Liver (tissue), 9 donors: ENCODE results near the gene C8G. TPM values are rescaled to one million over a fixed set of nuclear protein-coding genes. Genes with fewer than 3 reads are reported as not detected.

Experiments
- DNase-seq: peaks from one replicate; pipeline ENCODE4 v3.0.0-alpha.2; 2017; ENCODE audit warnings: low spot score
- H3K27ac ChIP-seq, 2 donors: one replicate each; pipeline ENCODE4 v1.7.0; 2013; ENCODE audit warnings: inconsistent platforms in 2 of 2, low read length in 2 of 2, control low read depth in 1 of 2, low read depth in 1 of 2, mild to moderate bottlenecking in 1 of 2
- H3K27me3 ChIP-seq, 4 donors: one replicate each; pipeline versions ENCODE4 v1.6.1 to v1.7.0; 2013; ENCODE audit warnings: low read length in 3 of 4, inconsistent platforms in 1 of 4, mild to moderate bottlenecking in 1 of 4, moderate library complexity in 1 of 4; ENCODE audit not compliant: control insufficient read depth in 4 of 4, insufficient read depth in 4 of 4
- H3K36me3 ChIP-seq, 4 donors: one replicate each; pipeline versions ENCODE4 v1.6.1 to v1.7.0; 2013; ENCODE audit warnings: low read length in 3 of 4, mild to moderate bottlenecking in 3 of 4, low read depth in 1 of 4, moderate library complexity in 1 of 4; ENCODE audit not compliant: control insufficient read depth in 4 of 4, insufficient read depth in 3 of 4
- H3K4me1 ChIP-seq, 4 donors: one replicate each; pipeline versions ENCODE4 v1.6.1 to v1.7.0; 2013; ENCODE audit warnings: low read length in 3 of 4, mild to moderate bottlenecking in 3 of 4, moderate library complexity in 1 of 4; ENCODE audit not compliant: control insufficient read depth in 4 of 4, insufficient read depth in 4 of 4
- H3K4me3 ChIP-seq, 3 donors: one replicate each; pipeline versions ENCODE4 v1.6.1 to v1.7.0; 2013; ENCODE audit warnings: low read length in 3 of 3, control low read depth in 1 of 3, low read depth in 1 of 3, mild to moderate bottlenecking in 1 of 3
- H3K9ac ChIP-seq, 2 donors: one replicate each; pipeline ENCODE4 v1.7.0; 2013; ENCODE audit warnings: low read length in 2 of 2, mild to moderate bottlenecking in 2 of 2, moderate library complexity in 2 of 2, control low read depth in 1 of 2, low read depth in 1 of 2
- H3K9me3 ChIP-seq, 4 donors: one replicate each; pipeline versions ENCODE4 v1.6.1 to v1.7.0; 2013; ENCODE audit warnings: low read length in 3 of 4; ENCODE audit not compliant: control insufficient read depth in 4 of 4
- EGR1 ChIP-seq, 2 donors: IDR thresholded peaks; 2 replicates each; pipeline ENCODE4 v1.6.1; 2016 to 2018; ENCODE audit warnings: antibody characterized with exemption in 2 of 2, low read depth in 2 of 2
- GABPA ChIP-seq, 2 donors: IDR thresholded peaks in 1 of 2; conservative IDR thresholded peaks in 1 of 2; 2 replicates each; pipeline ENCODE4 v1.6.1; 2016; ENCODE audit warnings: antibody characterized with exemption in 2 of 2, mild to moderate bottlenecking in 1 of 2, moderate library complexity in 1 of 2
- HNF4G ChIP-seq: IDR thresholded peaks from 2 replicates; pipeline ENCODE4 v1.6.1; 2016; ENCODE audit warnings: antibody characterized with exemption
- NR2F2 ChIP-seq: IDR thresholded peaks from 2 replicates; pipeline ENCODE4 v1.6.1; 2016; ENCODE audit warnings: antibody characterized with exemption
- RAD21 ChIP-seq, 2 donors: IDR thresholded peaks; 2 replicates each; pipeline ENCODE4 v1.6.1; 2016; ENCODE audit warnings: antibody characterized with exemption in 2 of 2, mild to moderate bottlenecking in 2 of 2
- RXRA ChIP-seq, 2 donors: IDR thresholded peaks; 2 replicates each; pipeline ENCODE4 v1.6.1; 2017 to 2018; ENCODE audit warnings: antibody characterized with exemption in 2 of 2, mild to moderate bottlenecking in 1 of 2
- WGBS: extraction: QIAGEN DNeasy Blood & Tissue Kit; methylation state at CpG from one replicate; pipeline ENCODE4 v1.1.7; 2013; 5-methylcytosine and 5-hydroxymethylcytosine counted together
- polyA plus RNA-seq, 2 donors: library from polyadenylated mRNA; stranded (reverse) in 1 of 2; unstranded in 1 of 2; fragments of 200-250 nt in 1 of 2; fragments of >200 nt in 1 of 2; fragmentation: Nextera tagmentation in 1 of 2; extraction: Ambion mirVana in 1 of 2; gene quantifications; one replicate each; pipeline versions ENCODE4 v1.2.1 to v1.2.3, GENCODE V29; 2013 to 2015
- total RNA-seq, 2 donors: library from RNA; depleted of rRNA; stranded (reverse); fragments of >200 nt; gene quantifications; one replicate each; pipeline ENCODE4 v1.2.3, GENCODE V29; 2014
- TF ChIP-seq, protein P1 (sequence below): IDR thresholded peaks from 2 replicates; pipeline ENCODE4 v1.6.1; 2016; ENCODE audit warnings: antibody characterized with exemption
- TF ChIP-seq, protein P2 (sequence below): IDR thresholded peaks from 2 replicates; pipeline ENCODE4 v1.6.1; 2016; ENCODE audit warnings: antibody characterized with exemption, mild to moderate bottlenecking
- TF ChIP-seq, protein P3 (sequence below): fragments of 150-350 bp; IDR thresholded peaks from 2 replicates; pipeline ENCODE4 v1.5.1; 2017; ENCODE audit warnings: improper control_type of control experiment, low read depth, low read length; ENCODE audit not compliant: missing input control
- donor health status: healthy.
- donor health status: healthy.
- donor health status: healthy.
- donor health status: healthy.
- donor health status: healthy.

Gene C8G
- total and polyA plus RNA-seq, 4 donors = 25.1 to 1,117 (median 607) TPM

DNA sequence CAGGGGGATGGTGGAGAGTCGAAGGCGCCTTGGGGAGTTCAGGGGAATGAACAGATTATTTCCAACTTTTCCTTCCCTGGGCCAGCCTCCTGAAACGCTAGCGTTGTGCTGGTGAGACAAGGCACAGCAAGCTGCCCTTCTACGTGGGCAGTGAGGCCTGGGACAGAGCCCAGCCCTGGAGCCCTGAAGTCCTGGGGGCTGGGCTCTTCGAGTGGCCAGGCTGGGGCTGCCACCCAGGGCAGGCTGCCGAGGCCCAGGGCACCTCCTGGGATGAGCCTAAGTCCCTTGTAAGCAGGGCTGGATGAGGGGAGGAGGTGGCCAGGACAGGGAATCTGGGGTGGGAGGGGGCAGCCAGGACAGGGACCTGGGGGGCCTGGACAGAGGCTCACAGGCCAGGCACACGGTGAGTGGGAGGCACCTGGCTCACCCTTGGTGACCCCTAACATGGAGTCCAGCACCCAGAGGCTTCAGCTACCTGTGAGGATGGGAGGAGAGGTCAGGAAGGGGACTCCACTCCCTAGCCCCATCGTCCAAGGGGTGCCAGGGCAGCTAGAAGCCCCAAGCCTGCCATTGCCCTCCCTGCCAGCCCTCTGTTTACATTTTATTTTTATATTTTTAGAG lies 5.7 kb downstream of the C8G start:
- Histone ChIP-seq H3K36me3 (no peaks in the 10 kb centered on the region), H3K9me3 (no peaks in the 10 kb centered on the region), H3K9ac (peak overlapping the region; percentile 30 to 57), H3K27ac (peak overlapping the region; percentile 81 to 95), H3K4me1 (peaks cover 10 to 37% (median 23%) of the 10 kb centered on the region in 4 donors), H3K4me3 (peak overlapping the region in 2 of 3 donors; percentile 58 to 68), H3K27me3 (no peaks in the 10 kb centered on the region)
- 24% methylated on average over 9 of the region's 9 CpGs for WGBS
- no peak for DNase-seq
- TF ChIP-seq EGR1 (IDR thresholded peaks at IDR 0.05; ENCODE audit: low read depth in 2 of 2) = no peak
- no peak for TF ChIP-seq HNF4G
- no peak for TF ChIP-seq RAD21 (IDR thresholded peaks at IDR 0.05)
- no peak for TF ChIP-seq NR2F2
- TF ChIP-seq RXRA (IDR thresholded peaks at IDR 0.05) = peak in 1 of 2 donors; percentile 24

DNA sequence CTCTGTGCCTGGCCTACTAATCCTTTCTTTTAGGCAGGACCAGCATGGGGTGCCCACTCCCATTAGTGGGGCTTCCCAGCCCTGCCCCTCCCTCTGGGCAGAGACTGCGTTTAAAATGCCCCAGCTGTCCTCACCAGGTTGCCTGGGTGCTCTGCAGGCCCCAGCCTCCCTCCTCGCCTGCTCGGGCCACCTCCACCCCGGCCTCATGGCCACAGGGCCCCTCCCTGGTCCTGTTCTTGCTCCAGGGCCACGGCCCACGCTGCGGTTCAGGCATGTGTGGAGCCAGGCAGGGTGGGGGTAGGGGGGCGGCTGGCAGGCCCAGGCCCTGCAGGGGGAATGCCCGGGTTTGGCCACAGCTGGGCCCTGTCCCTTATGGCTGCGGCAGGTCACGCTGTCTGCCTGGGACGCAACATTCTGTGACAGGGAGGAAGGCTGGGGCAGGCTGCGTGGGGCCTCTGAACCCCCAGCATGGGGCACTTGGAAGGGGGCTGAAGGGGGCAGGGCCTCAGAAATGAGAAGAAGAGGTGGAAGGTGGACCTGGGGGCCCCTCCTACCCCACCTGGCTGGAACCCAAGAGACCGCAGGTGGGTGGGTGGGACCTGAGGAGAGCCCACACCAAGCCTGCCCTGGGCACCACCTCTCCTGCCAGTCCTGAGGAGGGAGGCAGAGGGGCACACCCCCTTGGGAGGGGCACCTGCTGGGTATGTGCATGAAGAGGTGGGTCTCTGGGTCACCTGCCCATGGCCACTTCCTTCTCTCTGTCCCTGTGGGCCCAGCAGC lies 6.7 kb downstream of the C8G start, which contains the start of gene LCN12:
Gene LCN12 (plus strand): TSS at position 733 of the 780 bp plus-strand sequence. CDS start 55 bp downstream, outside the sequence.
- H3K4me1 ChIP-seq = peaks cover 10 to 33% (median 19%) of the 10 kb centered on the region in 4 donors
- H3K9me3 ChIP-seq = no peaks in the 10 kb centered on the region
- 93% methylated on average over 14 of the region's 14 CpGs for WGBS
- no peak within 1 kb of the TSS for H3K27ac ChIP-seq
- H3K36me3 ChIP-seq = no peaks in the 10 kb centered on the region
- no peak within 1 kb of the TSS for H3K4me3 ChIP-seq
- DNase-seq = no peak
- no peaks in the 10 kb centered on the region for H3K27me3 ChIP-seq
- TF ChIP-seq RXRA (IDR thresholded peaks at IDR 0.05) = no peak
- TF ChIP-seq, protein P1, sequence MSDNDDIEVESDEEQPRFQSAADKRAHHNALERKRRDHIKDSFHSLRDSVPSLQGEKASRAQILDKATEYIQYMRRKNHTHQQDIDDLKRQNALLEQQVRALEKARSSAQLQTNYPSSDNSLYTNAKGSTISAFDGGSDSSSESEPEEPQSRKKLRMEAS = no peak
- TF ChIP-seq, protein P2, sequence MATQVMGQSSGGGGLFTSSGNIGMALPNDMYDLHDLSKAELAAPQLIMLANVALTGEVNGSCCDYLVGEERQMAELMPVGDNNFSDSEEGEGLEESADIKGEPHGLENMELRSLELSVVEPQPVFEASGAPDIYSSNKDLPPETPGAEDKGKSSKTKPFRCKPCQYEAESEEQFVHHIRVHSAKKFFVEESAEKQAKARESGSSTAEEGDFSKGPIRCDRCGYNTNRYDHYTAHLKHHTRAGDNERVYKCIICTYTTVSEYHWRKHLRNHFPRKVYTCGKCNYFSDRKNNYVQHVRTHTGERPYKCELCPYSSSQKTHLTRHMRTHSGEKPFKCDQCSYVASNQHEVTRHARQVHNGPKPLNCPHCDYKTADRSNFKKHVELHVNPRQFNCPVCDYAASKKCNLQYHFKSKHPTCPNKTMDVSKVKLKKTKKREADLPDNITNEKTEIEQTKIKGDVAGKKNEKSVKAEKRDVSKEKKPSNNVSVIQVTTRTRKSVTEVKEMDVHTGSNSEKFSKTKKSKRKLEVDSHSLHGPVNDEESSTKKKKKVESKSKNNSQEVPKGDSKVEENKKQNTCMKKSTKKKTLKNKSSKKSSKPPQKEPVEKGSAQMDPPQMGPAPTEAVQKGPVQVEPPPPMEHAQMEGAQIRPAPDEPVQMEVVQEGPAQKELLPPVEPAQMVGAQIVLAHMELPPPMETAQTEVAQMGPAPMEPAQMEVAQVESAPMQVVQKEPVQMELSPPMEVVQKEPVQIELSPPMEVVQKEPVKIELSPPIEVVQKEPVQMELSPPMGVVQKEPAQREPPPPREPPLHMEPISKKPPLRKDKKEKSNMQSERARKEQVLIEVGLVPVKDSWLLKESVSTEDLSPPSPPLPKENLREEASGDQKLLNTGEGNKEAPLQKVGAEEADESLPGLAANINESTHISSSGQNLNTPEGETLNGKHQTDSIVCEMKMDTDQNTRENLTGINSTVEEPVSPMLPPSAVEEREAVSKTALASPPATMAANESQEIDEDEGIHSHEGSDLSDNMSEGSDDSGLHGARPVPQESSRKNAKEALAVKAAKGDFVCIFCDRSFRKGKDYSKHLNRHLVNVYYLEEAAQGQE = no peak
- no peak for TF ChIP-seq HNF4G
- TF ChIP-seq, protein P3, sequence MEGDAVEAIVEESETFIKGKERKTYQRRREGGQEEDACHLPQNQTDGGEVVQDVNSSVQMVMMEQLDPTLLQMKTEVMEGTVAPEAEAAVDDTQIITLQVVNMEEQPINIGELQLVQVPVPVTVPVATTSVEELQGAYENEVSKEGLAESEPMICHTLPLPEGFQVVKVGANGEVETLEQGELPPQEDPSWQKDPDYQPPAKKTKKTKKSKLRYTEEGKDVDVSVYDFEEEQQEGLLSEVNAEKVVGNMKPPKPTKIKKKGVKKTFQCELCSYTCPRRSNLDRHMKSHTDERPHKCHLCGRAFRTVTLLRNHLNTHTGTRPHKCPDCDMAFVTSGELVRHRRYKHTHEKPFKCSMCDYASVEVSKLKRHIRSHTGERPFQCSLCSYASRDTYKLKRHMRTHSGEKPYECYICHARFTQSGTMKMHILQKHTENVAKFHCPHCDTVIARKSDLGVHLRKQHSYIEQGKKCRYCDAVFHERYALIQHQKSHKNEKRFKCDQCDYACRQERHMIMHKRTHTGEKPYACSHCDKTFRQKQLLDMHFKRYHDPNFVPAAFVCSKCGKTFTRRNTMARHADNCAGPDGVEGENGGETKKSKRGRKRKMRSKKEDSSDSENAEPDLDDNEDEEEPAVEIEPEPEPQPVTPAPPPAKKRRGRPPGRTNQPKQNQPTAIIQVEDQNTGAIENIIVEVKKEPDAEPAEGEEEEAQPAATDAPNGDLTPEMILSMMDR = no peak
- TF ChIP-seq GABPA (IDR thresholded peaks at IDR 0.05 in 1 of 2, conservative IDR thresholded peaks at IDR 0.05 in 1 of 2) = no peak
- H3K9ac ChIP-seq = no peak within 1 kb of the TSS
